K562 (cell line): ENCODE data around the gene ZACN. TPM values are rescaled to one million over a fixed set of nuclear protein-coding genes. Genes with fewer than 3 reads are reported as not detected.
A peak's percentile ranks its signal among the peaks of the same experiment; 100 is the strongest.

Experiments
- ATAC-seq: fragments of 200-7000 bp; cut with Tn5 transposase; 3 replicates; pipeline ENCODE4 v1.9.1; 2020; ENCODE audit warnings: moderate library complexity
- BruUV-seq: library from RNA; stranded (reverse); fragments of 400-500 nt; replicated peaks from 2 replicates; lab custom pipeline; 2021; lab: Mats Ljungman, UMichigan
- CTCF ChIA-PET: fragments of 300-600 bp; formaldehyde crosslinking; extraction: SDS; loops from one replicate; lab custom pipeline; 2021; ENCODE audit warnings: low intra/inter-chr PET ratio; lab: Yijun Ruan, JAX
- POLR2A ChIA-PET: fragments of 300-600, 350-650 bp; sonication (Branson Sonifier 250); formaldehyde crosslinking; extraction: SDS; loops from one replicate; lab custom pipeline; 2021; ENCODE audit warnings: antibody characterized with exemption, inconsistent platforms; lab: Yijun Ruan, JAX
- DNase-seq, 4 experiments: peaks; one replicate each; pipeline versions ENCODE4 v3.0.0 to v3.0.0-alpha.2; 2011 to 2018; ENCODE audit warnings: low spot score in 3 of 4, mixed read lengths in 3 of 4; ENCODE audit errors: extremely low read depth in 1 of 4
- FAIRE-seq: peaks from 2 replicates; lab custom pipeline; 2011; peaks lifted over from hg19 to GRCh38; lab: Jason Lieb, UNC
- H2AFZ ChIP-seq: 2 replicates; pipeline ENCODE4 v1.6.0; 2011; ENCODE audit warnings: low read depth, low read length, control low read depth, inconsistent platforms
- H3K27ac ChIP-seq: fragments of 200-600 bp; 3 replicates; pipeline ENCODE4 v1.8.0; 2011; ENCODE audit warnings: low read depth, mild to moderate bottlenecking, control low read depth, inconsistent platforms, low read length, moderate library complexity, mixed read lengths; ENCODE audit errors: extremely low read depth
- H3K27me3 ChIP-seq, 2 experiments: fragments of 300-600 bp in 1 of 2; 2 replicates in 1 of 2; 3 replicates in 1 of 2; pipeline versions ENCODE4 v1.6.0 to v1.8.0; 2011; ENCODE audit warnings: inconsistent platforms in 2 of 2, low read length in 2 of 2, mild to moderate bottlenecking in 1 of 2, mixed read lengths in 1 of 2, moderate library complexity in 1 of 2; ENCODE audit not compliant: control insufficient read depth in 2 of 2, insufficient read depth in 2 of 2
- H3K36me3 ChIP-seq: fragments of 300-600 bp; 3 replicates; pipeline ENCODE4 v1.8.0; 2011; ENCODE audit warnings: mild to moderate bottlenecking, low read length, inconsistent platforms; ENCODE audit not compliant: control insufficient read depth, insufficient read depth
- H3K4me1 ChIP-seq, 2 experiments: fragments of 200-600 bp in 1 of 2; replicated peaks in 1 of 2; 2 replicates in 1 of 2; 3 replicates in 1 of 2; pipeline versions ENCODE4 v1.5.1 to v1.8.0; 2011; ENCODE audit warnings: inconsistent platforms in 2 of 2, low read length in 2 of 2, mild to moderate bottlenecking in 1 of 2, mixed read lengths in 1 of 2, moderate library complexity in 1 of 2; ENCODE audit not compliant: control insufficient read depth in 2 of 2, insufficient read depth in 2 of 2
- H3K4me2 ChIP-seq: 2 replicates; pipeline ENCODE4 v1.6.1; 2011; ENCODE audit warnings: low read length, control low read depth, inconsistent platforms, mixed read lengths; ENCODE audit not compliant: insufficient read depth
- H3K4me3 ChIP-seq: fragments of 200-600 bp; sonication (generic), shearing (Covaris generic); 2 replicates; pipeline ENCODE4 v1.5.1; 2016; ENCODE audit warnings: control low read depth, inconsistent platforms
- H3K79me2 ChIP-seq: fragments of 200-600 bp; 3 replicates; pipeline ENCODE4 v1.8.0; 2011; ENCODE audit warnings: low read length, inconsistent platforms; ENCODE audit not compliant: control insufficient read depth, insufficient read depth
- H3K9ac ChIP-seq, 2 experiments: 2 replicates each; pipeline versions ENCODE4 v1.6.0 to v1.6.1; 2011; ENCODE audit warnings: low read depth in 2 of 2, low read length in 2 of 2, control low read depth in 1 of 2, inconsistent platforms in 1 of 2, mild to moderate bottlenecking in 1 of 2, mixed read lengths in 1 of 2; ENCODE audit not compliant: insufficient read depth in 1 of 2
- H3K9me1 ChIP-seq: one replicate; pipeline ENCODE4 v1.6.0; 2011; ENCODE audit warnings: inconsistent platforms, mild to moderate bottlenecking, low read length, moderate library complexity; ENCODE audit not compliant: control insufficient read depth, insufficient read depth
- H3K9me3 ChIP-seq: replicated peaks from 2 replicates; pipeline ENCODE4 v1.5.1; 2011; ENCODE audit warnings: low read depth, low read length, inconsistent platforms; ENCODE audit not compliant: control insufficient read depth, insufficient read depth
- H4K20me1 ChIP-seq: replicated peaks from 2 replicates; pipeline ENCODE4 v1.6.1; 2011; ENCODE audit warnings: low read length, inconsistent platforms, mixed read lengths; ENCODE audit not compliant: control insufficient read depth, insufficient read depth
- BRF1 ChIP-seq: IDR thresholded peaks from 3 replicates; pipeline ENCODE4 v1.6.1; 2011; ENCODE audit warnings: borderline replicate concordance, mild to moderate bottlenecking; ENCODE audit not compliant: insufficient read length; ENCODE audit errors: extremely low read depth
- CXXC5 ChIP-seq: fragments of 250-450 bp; sonication (Bioruptor Pico); IDR thresholded peaks from 2 replicates; pipeline ENCODE4 v1.8.0; 2022; ENCODE audit warnings: inconsistent platforms, mild to moderate bottlenecking, moderate library complexity
- GTF2E2 ChIP-seq: fragments of 200-800 bp; sonication (Bioruptor generic); IDR thresholded peaks from 2 replicates; pipeline ENCODE4 v1.6.1; 2016; ENCODE audit warnings: missing genetic modification characterization, missing compliant biosample characterization
- NFIC ChIP-seq: fragments of 450-650 bp; IDR thresholded peaks from 2 replicates; pipeline ENCODE4 v1.6.1; 2017; ENCODE audit warnings: mild to moderate bottlenecking, inconsistent platforms
- NR3C1 ChIP-seq: sonication (generic); formaldehyde crosslinking; IDR thresholded peaks from 2 replicates; pipeline ENCODE4 v1.8.1; 2022; ENCODE audit warnings: missing genetic modification reagents
- PHTF2 ChIP-seq: fragments of 250-450 bp; sonication (Bioruptor Pico); IDR thresholded peaks from 2 replicates; pipeline ENCODE4 v1.5.0; 2021; ENCODE audit warnings: mild to moderate bottlenecking
- SAFB ChIP-seq: fragments of 200-400 bp; formaldehyde crosslinking; IDR thresholded peaks from 2 replicates; pipeline ENCODE4 v1.6.1; 2017; ENCODE audit warnings: low read depth, low read length, borderline replicate concordance
- SMAD4 ChIP-seq: fragments of 250-450 bp; sonication (Bioruptor Pico); conservative IDR thresholded peaks from 2 replicates; pipeline ENCODE4 v1.8.0; 2021; ENCODE audit warnings: inconsistent platforms, mild to moderate bottlenecking, moderate library complexity
- TBL1XR1 ChIP-seq, 2 experiments: IDR thresholded peaks; 2 replicates each; pipeline ENCODE4 v1.6.1; 2012; ENCODE audit warnings: improper control_type of control experiment in 2 of 2, low read length in 2 of 2, mild to moderate bottlenecking in 1 of 2
- ZNF212 ChIP-seq: fragments of 450-650 bp; formaldehyde crosslinking; IDR thresholded peaks from 2 replicates; pipeline ENCODE4 v1.4.0; 2020; ENCODE audit warnings: mild to moderate bottlenecking
- ZNF324 ChIP-seq: fragments of 250-450 bp; sonication (Bioruptor Pico); IDR thresholded peaks from 2 replicates; pipeline ENCODE4 v1.4.0; 2020; ENCODE audit warnings: mild to moderate bottlenecking
- ZNF436 ChIP-seq: fragments of 250-450, 450-650 bp; sonication (Bioruptor Pico); formaldehyde crosslinking; IDR thresholded peaks from 2 replicates; pipeline ENCODE4 v1.7.0; 2020; ENCODE audit warnings: mild to moderate bottlenecking
- ZNF668 ChIP-seq: fragments of 250-450 bp; sonication (Bioruptor Pico); IDR thresholded peaks from 2 replicates; pipeline ENCODE4 v1.8.0; 2022; ENCODE audit warnings: mild to moderate bottlenecking, inconsistent platforms
- WGBS: fragments of 100-300 bp; shearing (Covaris generic); methylation state at CpG from one replicate; pipeline ENCODE4 v1.1.6; 2016; ENCODE audit warnings: low coverage, mixed read lengths; ENCODE audit not compliant: insufficient coverage; ENCODE audit errors: missing lambda C conversion rate; 5-methylcytosine and 5-hydroxymethylcytosine counted together
- in situ Hi-C: fragments of 300-500 bp; cut with MboI; formaldehyde crosslinking; loops from 4 replicates; pipeline ENCODE4 v1.15.0; 2018; ENCODE audit warnings: inconsistent platforms, mixed read lengths
- intact Hi-C: fragments of 100-400 bp; cut with micrococcal nuclease; formaldehyde crosslinking; loops from 2 replicates; pipeline ENCODE4 v1.14.2; 2022
- polyA plus RNA-seq, 8 experiments: library from polyadenylated mRNA; depleted of rRNA in 4 of 8; stranded (reverse) in 5 of 8; unstranded in 3 of 8; fragments of >200 nt; fragmentation: Nextera tagmentation in 2 of 8; fragmentation: Illumina TruSeq in 1 of 8; extraction: Ambion mirVana in 2 of 8; extraction: Trizol in 1 of 8; gene quantifications; 2 replicates each; pipeline versions ENCODE4 v1.2.1 to v1.2.3, GENCODE V29; 2011 to 2014; ENCODE audit warnings: inconsistent platforms in 1 of 8, missing spikeins in 1 of 8
- total RNA-seq, 7 experiments: library from RNA; depleted of rRNA in 6 of 7; stranded (reverse); fragments of >200 nt in 6 of 7; fragmentation: Illumina TruSeq in 2 of 7; extraction: Trizol in 2 of 7; gene quantifications; 2 replicates each; pipeline versions ENCODE4 v1.2.1 to v1.2.3, GENCODE V29; 2011 to 2021; ENCODE audit warnings: low replicate concordance in 1 of 7
- TF ChIP-seq, protein P1 (sequence below): fragments of 200-800 bp; sonication (Bioruptor generic); IDR thresholded peaks from 2 replicates; pipeline ENCODE4 v1.6.1; 2017; ENCODE audit warnings: missing genetic modification characterization, missing compliant biosample characterization

ZACN gene
- total and polyA plus RNA-seq, 9 of the 15 experiments (the other 6 are each of a cell fraction or from before 2014, with no cell fraction given) = 0.07 TPM; not detected in 8

DNA sequence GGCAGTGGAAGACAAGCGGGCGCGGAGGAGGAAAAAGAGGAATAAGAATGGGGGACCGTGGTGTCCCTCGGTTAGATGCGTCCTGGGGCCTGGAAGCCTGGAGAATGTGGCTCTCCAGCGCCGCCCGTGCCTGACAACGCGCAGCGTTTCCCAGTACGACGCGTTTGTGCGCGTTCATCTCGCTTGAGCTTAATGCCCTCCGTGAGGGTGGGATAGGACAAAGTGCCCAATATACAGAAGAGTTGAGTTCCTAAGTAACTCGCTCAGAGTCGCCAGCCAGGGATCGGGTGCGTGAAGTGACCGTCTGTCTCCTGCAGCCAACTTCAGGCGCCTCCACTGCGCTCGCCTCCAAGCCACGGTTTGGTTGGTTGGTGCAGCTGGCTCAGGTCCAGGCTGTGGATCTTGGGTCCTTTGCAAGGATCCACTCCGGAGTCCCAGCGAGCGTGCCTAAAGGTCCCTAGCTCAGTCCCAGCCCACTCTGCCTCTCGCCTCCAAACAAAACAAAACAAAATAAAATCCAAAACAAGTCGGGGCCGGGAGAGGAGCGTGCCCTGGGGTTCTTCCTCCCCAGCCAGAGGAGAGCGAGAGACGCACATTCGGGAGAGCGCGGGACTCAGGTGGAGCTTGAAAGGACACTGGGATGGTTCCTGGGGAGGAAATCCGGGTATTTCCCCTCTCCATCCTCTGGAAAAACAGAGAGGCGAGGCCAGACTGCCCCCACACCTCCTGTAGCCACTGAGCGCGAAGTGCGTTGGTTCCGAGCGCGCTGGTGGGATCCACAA is 3.4 kb upstream of the ZACN start:
- 35% methylated on average over 39 of the region's 48 CpGs for WGBS
- BruUV-seq = no TSS peak
- Histone ChIP-seq H3K9me3 (no peaks in the 10 kb centered on the region), H3K27ac (no peak overlapping the region), H3K9me1 (peaks cover 4% of the 10 kb centered on the region), H3K9ac (no peak overlapping the region), H3K36me3 (peaks cover 5% of the 10 kb centered on the region; the same call in 2 of the 3 replicates), H3K79me2 (peaks cover 25% of the 10 kb centered on the region), H3K27me3 (peaks cover 18 to 44% of the 10 kb centered on the region in 2 experiments; a peak in 4 of 5 replicates), H3K4me1 (peaks cover 5 to 57% of the 10 kb centered on the region in 2 experiments), H4K20me1 (peaks cover 15% of the 10 kb centered on the region; the same call in 1 of the 2 replicates), H2AFZ (no peak overlapping the region), H3K4me2 (no peak overlapping the region), H3K4me3 (no peak overlapping the region)
- ChIA-PET CTCF (no interaction called here), POLR2A (no interaction called here)
- DNase-seq = no peak
- no peak for ATAC-seq
- in situ Hi-C loops = no loop called here
- TF ChIP-seq NFIC (0 out of 2 replicates have a peak, but pooled peaks have one; percentile 15), CXXC5 (CRISPR knock-in tag) (no peak)
- no peak for FAIRE-seq
- intact Hi-C loops = no loop called here

DNA sequence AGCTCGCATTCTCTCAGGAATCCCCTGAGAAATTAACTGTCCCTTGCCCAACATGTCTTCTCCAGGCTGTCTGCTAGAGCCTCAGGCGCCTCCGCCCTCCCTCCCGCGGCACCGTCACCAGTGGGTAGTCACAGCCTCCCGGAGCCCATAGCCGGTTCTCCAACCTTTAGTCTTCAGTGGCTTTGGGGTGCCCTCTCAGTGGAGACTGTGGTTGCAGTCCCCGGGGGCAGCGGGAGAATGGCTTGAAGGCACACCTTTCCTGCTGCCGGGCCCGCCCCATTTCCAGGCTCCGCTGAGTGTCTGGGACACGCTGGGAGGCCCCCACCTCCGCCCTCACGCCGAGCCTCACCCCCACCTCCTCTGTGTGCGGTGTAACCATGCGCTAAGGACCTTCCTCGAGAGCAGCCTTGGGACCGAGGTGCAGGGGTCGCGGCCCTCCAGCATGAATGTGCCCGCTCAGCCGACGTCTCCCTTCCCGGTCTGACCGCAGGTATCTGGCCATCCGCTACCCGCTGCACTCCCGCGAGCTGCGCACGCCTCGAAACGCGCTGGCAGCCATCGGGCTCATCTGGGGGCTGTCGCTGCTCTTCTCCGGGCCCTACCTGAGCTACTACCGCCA is 2.7 kb upstream of the ZACN start:
- no peak overlapping the region for H3K4me3 ChIP-seq
- H3K79me2 ChIP-seq = peaks cover 18% of the 10 kb centered on the region
- no peak overlapping the region for H3K9ac ChIP-seq
- H3K27me3 ChIP-seq = peaks cover 18 to 44% of the 10 kb centered on the region in 2 experiments; a peak in 4 of 5 replicates
- no peaks in the 10 kb centered on the region for H3K9me3 ChIP-seq
- H3K4me1 ChIP-seq = peaks cover 0 to 56% of the 10 kb centered on the region in 2 experiments; a peak in 3 of 5 replicates
- no peak overlapping the region for H2AFZ ChIP-seq
- ChIA-PET POLR2A (no interaction called here), CTCF (no interaction called here)
- no TSS peak for BruUV-seq
- no peak overlapping the region for H3K27ac ChIP-seq
- FAIRE-seq (no peak), ATAC-seq (no peak), DNase-seq (peak in 1 of 4 experiments; percentile 25)
- in situ Hi-C loops = no loop called here
- peaks cover 4% of the 10 kb centered on the region for H3K9me1 ChIP-seq
- WGBS = 47% methylated on average over 37 of the region's 41 CpGs
- H3K36me3 ChIP-seq = no peaks in the 10 kb centered on the region
- intact Hi-C loops = no loop called here
- no peak overlapping the region for H3K4me2 ChIP-seq
- H4K20me1 ChIP-seq = peaks cover 12% of the 10 kb centered on the region; the same call in 1 of the 2 replicates
- TF ChIP-seq ZNF212 (CRISPR knock-in tag) = no peak
- no peak for TF ChIP-seq TBL1XR1 (IDR thresholded peaks at IDR 0.05; ENCODE audit: low read length in 2 of 2)
- no peak for TF ChIP-seq SMAD4 (CRISPR knock-in tag)
- TF ChIP-seq PHTF2 (CRISPR knock-in tag) = no peak
- TF ChIP-seq GTF2E2 (tag) = no peak
- TF ChIP-seq, protein P1, sequence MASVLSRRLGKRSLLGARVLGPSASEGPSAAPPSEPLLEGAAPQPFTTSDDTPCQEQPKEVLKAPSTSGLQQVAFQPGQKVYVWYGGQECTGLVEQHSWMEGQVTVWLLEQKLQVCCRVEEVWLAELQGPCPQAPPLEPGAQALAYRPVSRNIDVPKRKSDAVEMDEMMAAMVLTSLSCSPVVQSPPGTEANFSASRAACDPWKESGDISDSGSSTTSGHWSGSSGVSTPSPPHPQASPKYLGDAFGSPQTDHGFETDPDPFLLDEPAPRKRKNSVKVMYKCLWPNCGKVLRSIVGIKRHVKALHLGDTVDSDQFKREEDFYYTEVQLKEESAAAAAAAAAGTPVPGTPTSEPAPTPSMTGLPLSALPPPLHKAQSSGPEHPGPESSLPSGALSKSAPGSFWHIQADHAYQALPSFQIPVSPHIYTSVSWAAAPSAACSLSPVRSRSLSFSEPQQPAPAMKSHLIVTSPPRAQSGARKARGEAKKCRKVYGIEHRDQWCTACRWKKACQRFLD = no peak
- TF ChIP-seq ZNF668 (CRISPR knock-in tag) = no peak
- no peak for TF ChIP-seq ZNF436 (CRISPR knock-in tag)
- no peak for TF ChIP-seq ZNF324
- no peak for TF ChIP-seq BRF1
- no peak for TF ChIP-seq NR3C1
- TF ChIP-seq SAFB = no peak
